Measurements from ENCODE around the gene WDFY4. TPM values are rescaled to one million over a fixed set of nuclear protein-coding genes. Genes with fewer than 3 reads are reported as not detected.

Gene WDFY4
- total and polyA plus RNA-seq, 2 of the 4 experiments (the other 2 are of a cell fraction): not detected

DNA sequence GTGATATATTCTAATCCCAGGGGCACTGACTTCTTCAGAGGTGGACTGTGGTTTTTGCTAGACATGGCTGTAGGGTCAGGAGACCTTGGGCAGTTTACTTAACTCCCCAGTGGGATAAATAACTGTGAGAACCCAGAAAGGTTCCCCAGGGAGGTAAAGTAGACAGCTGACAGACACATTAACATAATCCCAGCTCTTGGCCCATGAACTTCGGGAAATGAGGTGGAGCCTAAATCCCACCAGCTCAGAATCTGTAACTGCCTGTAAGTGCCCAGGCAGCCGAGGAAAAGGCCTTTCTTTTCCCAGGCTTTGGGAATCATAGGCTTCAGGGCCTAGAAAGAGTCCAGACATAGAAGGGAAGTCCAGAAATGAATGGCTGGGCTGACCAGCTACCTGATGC, 149.0 kb downstream of the WDFY4 start:
- H2BK20ac ChIP-seq (ENCODE audit: low read depth, low read length): no peak overlapping the region
- peaks cover 4% of the 10 kb centered on the region; the same call in 1 of the 2 replicates for H3K27me3 ChIP-seq (ENCODE audit: control insufficient read depth, insufficient read depth, low read length)
- H3K9me3 ChIP-seq (ENCODE audit: control insufficient read depth, insufficient read depth, low read length): no peaks in the 10 kb centered on the region
- POLR2A ChIA-PET (ENCODE audit: unreplicated experiment): no interaction called here
- BruUV-seq (replicated peaks): no TSS peak
- H4K91ac ChIP-seq (ENCODE audit: insufficient read depth, low read depth, low read length): no peak overlapping the region
- CTCF ChIA-PET: no interaction called here
- in situ Hi-C loops (cut with MboI; ENCODE audit: low sequenced_read_pairs): no loop called here
- no peaks in the 10 kb centered on the region for H3K36me3 ChIP-seq (ENCODE audit: control insufficient read depth, insufficient read depth, low read length)
- no peak for ATAC-seq (ENCODE audit: low read depth)
- no peak overlapping the region for H3K4me3 ChIP-seq (ENCODE audit: insufficient read depth, low read depth, low read length)
- H3K23ac ChIP-seq (ENCODE audit: low read depth, low read length): no peak overlapping the region
- no peak overlapping the region for H4K5ac ChIP-seq (ENCODE audit: low read depth, low read length)
- no peaks in the 10 kb centered on the region for H4K20me1 ChIP-seq (ENCODE audit: insufficient read depth, low read length)
- no peak for DNase-seq
- H3K4me1 ChIP-seq (ENCODE audit: control insufficient read depth, insufficient read depth, low read length): no peaks in the 10 kb centered on the region
- H3K79me1 ChIP-seq (ENCODE audit: low read depth in 1 of 2, low read length in 2 of 2): no peaks in the 10 kb centered on the region
- H3K9ac ChIP-seq (ENCODE audit: low read depth, low read length): no peak overlapping the region
- H3K9me1 ChIP-seq (ENCODE audit: insufficient read depth, low read length): no peaks in the 10 kb centered on the region
- dilution Hi-C loops (cut with HindIII; ENCODE audit: low sequenced_read_pairs, unreplicated experiment): no loop called here
- H2BK5ac ChIP-seq (ENCODE audit: low read depth, low read length, poor library complexity, severe bottlenecking): no peak overlapping the region
- no peak overlapping the region for H3K14ac ChIP-seq (replicated peaks; ENCODE audit: low read depth, low read length)
- H2AK9ac ChIP-seq (replicated peaks; ENCODE audit: low read depth, low read length, poor library complexity): no peak overlapping the region
- TF ChIP-seq POLR2A (IDR thresholded peaks at IDR 0.05; ENCODE audit: low read depth, low read length): no peak
- TF ChIP-seq, protein P1, sequence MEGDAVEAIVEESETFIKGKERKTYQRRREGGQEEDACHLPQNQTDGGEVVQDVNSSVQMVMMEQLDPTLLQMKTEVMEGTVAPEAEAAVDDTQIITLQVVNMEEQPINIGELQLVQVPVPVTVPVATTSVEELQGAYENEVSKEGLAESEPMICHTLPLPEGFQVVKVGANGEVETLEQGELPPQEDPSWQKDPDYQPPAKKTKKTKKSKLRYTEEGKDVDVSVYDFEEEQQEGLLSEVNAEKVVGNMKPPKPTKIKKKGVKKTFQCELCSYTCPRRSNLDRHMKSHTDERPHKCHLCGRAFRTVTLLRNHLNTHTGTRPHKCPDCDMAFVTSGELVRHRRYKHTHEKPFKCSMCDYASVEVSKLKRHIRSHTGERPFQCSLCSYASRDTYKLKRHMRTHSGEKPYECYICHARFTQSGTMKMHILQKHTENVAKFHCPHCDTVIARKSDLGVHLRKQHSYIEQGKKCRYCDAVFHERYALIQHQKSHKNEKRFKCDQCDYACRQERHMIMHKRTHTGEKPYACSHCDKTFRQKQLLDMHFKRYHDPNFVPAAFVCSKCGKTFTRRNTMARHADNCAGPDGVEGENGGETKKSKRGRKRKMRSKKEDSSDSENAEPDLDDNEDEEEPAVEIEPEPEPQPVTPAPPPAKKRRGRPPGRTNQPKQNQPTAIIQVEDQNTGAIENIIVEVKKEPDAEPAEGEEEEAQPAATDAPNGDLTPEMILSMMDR (conservative IDR thresholded peaks at IDR 0.05; ENCODE audit: low read depth, low read length): no peak
- no peak overlapping the region for H3K4me2 ChIP-seq (ENCODE audit: low read depth, low read length)
- H2BK15ac ChIP-seq (ENCODE audit: low read depth, low read length): no peak overlapping the region
- no peak overlapping the region for H3K4ac ChIP-seq (ENCODE audit: low read depth, low read length)
- intact Hi-C loops (cut with micrococcal nuclease): no loop called here
- 0% methylated on average over 1 of the region's 2 CpGs; no CpG with 5 or more reads in 1 of the 2 experiments for WGBS, 2 experiments (ENCODE audit: extremely low coverage in 2 of 2, insufficient read length in 1 of 2)
- no peak overlapping the region for H2AK5ac ChIP-seq (ENCODE audit: low read depth, low read length)
- no peak overlapping the region for H2BK120ac ChIP-seq (ENCODE audit: low read depth, low read length)
- H4K8ac ChIP-seq (ENCODE audit: low read depth in 2 of 2, low read length in 2 of 2): no peak overlapping the region
- H2AFZ ChIP-seq (replicated peaks; ENCODE audit: low read length, poor library complexity): no peak overlapping the region
- H3K27ac ChIP-seq (ENCODE audit: insufficient read depth, low read length): no peak overlapping the region
- H3K56ac ChIP-seq (ENCODE audit: extremely low read depth, insufficient read depth, low read length): no peak overlapping the region
- no peak overlapping the region for H3K18ac ChIP-seq (ENCODE audit: low read depth, low read length)

Measured in IMR-90 (cell line).